HepG2 (cell line): ENCODE data around the gene NPHP4. TPM values are rescaled to one million over a fixed set of nuclear protein-coding genes. Genes with fewer than 3 reads are reported as not detected.

Source experiments
- AHDC1 ChIP-seq: sonication (generic); formaldehyde crosslinking; IDR thresholded peaks from 2 replicates; pipeline ENCODE4 v1.5.1; 2020; ENCODE audit warnings: mild to moderate bottlenecking, missing genetic modification reagents, borderline replicate concordance
- KAT8 ChIP-seq: IDR thresholded peaks from 2 replicates; pipeline ENCODE4 v1.6.1; 2016; ENCODE audit warnings: missing genetic modification reagents, missing compliant biosample characterization
- KLF6 ChIP-seq: IDR thresholded peaks from 2 replicates; pipeline ENCODE4 v1.8.0; 2016; ENCODE audit warnings: missing biosample characterization, missing genetic modification reagents
- KMT2A ChIP-seq: sonication (generic); formaldehyde crosslinking; IDR thresholded peaks from 2 replicates; pipeline ENCODE4 v1.4.0; 2020; ENCODE audit warnings: missing genetic modification reagents
- PAXIP1 ChIP-seq: sonication (generic); formaldehyde crosslinking; conservative IDR thresholded peaks from 2 replicates; pipeline ENCODE4 v1.4.0; 2020; ENCODE audit warnings: mild to moderate bottlenecking, missing genetic modification reagents, moderate library complexity
- USF2 ChIP-seq, 2 experiments: sonication (generic) in 1 of 2; formaldehyde crosslinking in 1 of 2; IDR thresholded peaks; 2 replicates each; pipeline versions ENCODE4 v1.5.1 to v1.6.1; 2011 to 2020; ENCODE audit warnings: borderline replicate concordance in 1 of 2, low read depth in 1 of 2, low read length in 1 of 2, mild to moderate bottlenecking in 1 of 2, missing genetic modification reagents in 1 of 2, moderate library complexity in 1 of 2
- ZFP1 ChIP-seq: IDR thresholded peaks from 2 replicates; pipeline ENCODE4 v1.6.1; 2016
- ZNF142 ChIP-seq: sonication (generic); formaldehyde crosslinking; IDR thresholded peaks from 2 replicates; pipeline ENCODE4 v1.4.0; 2020; ENCODE audit warnings: missing genetic modification reagents
- ZNF160 ChIP-seq: sonication (generic); formaldehyde crosslinking; IDR thresholded peaks from 2 replicates; pipeline ENCODE4 v1.8.0; 2022; ENCODE audit warnings: mild to moderate bottlenecking, inconsistent platforms, missing genetic modification reagents
- ZNF333 ChIP-seq: sonication (generic); formaldehyde crosslinking; IDR thresholded peaks from 2 replicates; pipeline ENCODE4 v1.4.0; 2020; ENCODE audit warnings: mild to moderate bottlenecking, missing genetic modification reagents, borderline replicate concordance
- ZNF619 ChIP-seq: sonication (generic); formaldehyde crosslinking; IDR thresholded peaks from 2 replicates; pipeline ENCODE4 v1.4.0; 2020; ENCODE audit warnings: mild to moderate bottlenecking, missing genetic modification reagents
- polyA plus RNA-seq, 8 experiments: library from polyadenylated mRNA; depleted of rRNA in 3 of 8; stranded (reverse) in 7 of 8; unstranded in 1 of 8; fragments of >200 nt; fragmentation: Illumina TruSeq in 4 of 8; extraction: Trizol in 4 of 8; gene quantifications; 2 replicates each; pipeline versions ENCODE4 v1.2.1 to v1.2.3, GENCODE V29; 2011 to 2016; ENCODE audit warnings: low read depth in 4 of 8, missing spikeins in 1 of 8, mixed read lengths in 1 of 8; ENCODE audit not compliant: insufficient read depth in 1 of 8
- total RNA-seq, 5 experiments: library from RNA; depleted of rRNA; stranded (reverse); fragments of >200 nt; fragmentation: Illumina TruSeq; extraction: Trizol; gene quantifications; 2 replicates each; pipeline ENCODE4 v1.2.3, GENCODE V29; 2016; ENCODE audit warnings: low read depth in 1 of 5

Gene NPHP4
- total and polyA plus RNA-seq, 2 of the 13 experiments (the other 11 are each of a cell fraction or from before 2014, with no cell fraction given), result 4.4 to 6.8 TPM

- TF ChIP-seq ZNF142 (CRISPR knock-in tag), result 0 out of 2 replicates have a peak, but pooled peaks have one; percentile 28
- no peak for TF ChIP-seq ZNF333 (CRISPR knock-in tag)
- no peak for TF ChIP-seq KLF6 (CRISPR knock-in tag)
- TF ChIP-seq AHDC1 (CRISPR knock-in tag), result peak; percentile 83; the same call in 1 of the 2 replicates
- TF ChIP-seq ZFP1 (CRISPR knock-in tag), result no peak
- no peak for TF ChIP-seq ZNF160 (CRISPR knock-in tag)
- TF ChIP-seq PAXIP1, result peak; percentile 93
- TF ChIP-seq KAT8 (CRISPR knock-in tag), result peak; percentile 61
- 0 out of 2 replicates have a peak, but pooled peaks have one; percentile 7 for TF ChIP-seq ZNF619
- no peak for TF ChIP-seq KMT2A (CRISPR knock-in tag)
- no peak for TF ChIP-seq USF2 (IDR thresholded peaks at IDR 0.05; ENCODE audit: low read depth, low read length)
- no peak for TF ChIP-seq USF2 (CRISPR knock-in tag; IDR thresholded peaks at IDR 0.05; ENCODE audit: borderline replicate concordance)
Measured at GRCh38 chr1:5933676-5934057, 58.6 kb downstream of the NPHP4 start (continued).
